Muscle of arm (tissue), 12 donors: ENCODE data around the gene ARTN. TPM values are rescaled to one million over a fixed set of nuclear protein-coding genes. Genes with fewer than 3 reads are reported as not detected.

Experiments
- DNase-seq: peaks from one replicate; pipeline ENCODE4 v3.0.0-alpha.2; 2013
- polyA plus RNA-seq, 12 donors: library from polyadenylated mRNA; unstranded; fragments of 120-200 nt; gene quantifications; one replicate each; pipeline ENCODE4 v1.2.1, GENCODE V29; 2013; ENCODE audit not compliant: insufficient read length in 12 of 12

The ARTN gene
- polyA plus RNA-seq, 12 donors: 0.54 to 5.7 (median 1.2) TPM; not detected in 2

DNA sequence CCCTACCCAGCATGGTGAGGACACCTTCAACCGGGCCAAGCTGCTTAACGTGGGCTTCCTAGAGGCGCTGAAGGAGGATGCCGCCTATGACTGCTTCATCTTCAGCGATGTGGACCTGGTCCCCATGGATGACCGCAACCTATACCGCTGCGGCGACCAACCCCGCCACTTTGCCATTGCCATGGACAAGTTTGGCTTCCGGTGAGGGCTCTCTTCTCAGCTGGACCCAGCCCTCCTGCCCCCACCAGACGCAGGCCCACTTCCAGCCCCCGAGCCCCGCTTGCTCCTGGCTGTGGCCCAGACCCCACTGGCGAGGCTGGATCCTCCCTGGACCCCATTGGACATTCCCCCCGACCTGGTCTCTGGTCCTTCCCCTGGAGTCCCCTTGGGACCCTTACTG lies 51.3 kb downstream of the ARTN start:
- DNase-seq: no peak

DNA sequence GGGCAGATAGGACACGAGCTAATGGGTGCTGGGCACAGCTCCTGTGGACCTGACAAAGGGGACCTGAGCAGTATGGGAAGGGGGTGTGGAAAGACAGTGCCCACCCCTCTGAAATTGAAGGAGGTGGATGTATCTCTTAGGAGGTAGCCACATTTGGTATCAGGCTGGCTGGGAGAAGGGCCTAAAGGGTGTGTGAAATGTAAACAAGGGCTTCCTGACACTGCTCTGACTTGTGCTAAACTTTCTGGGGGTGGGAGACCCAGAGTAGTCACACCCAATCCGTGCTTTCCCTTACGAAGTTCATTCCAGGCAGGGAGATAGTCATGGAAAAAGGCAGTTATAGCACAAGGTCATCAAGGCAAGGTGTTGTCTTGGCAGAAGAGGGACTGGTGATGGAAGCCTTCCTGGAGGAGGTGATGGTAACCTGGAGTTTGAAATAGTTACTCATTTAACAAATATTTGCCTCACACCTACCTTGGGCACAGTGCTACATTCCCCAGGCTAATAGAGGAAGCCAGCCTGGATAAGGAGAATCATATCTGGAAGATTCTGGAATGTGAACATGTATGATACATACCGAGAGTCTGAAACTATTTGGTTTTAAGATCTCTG lies 52.5 kb downstream of the ARTN start:
- DNase-seq: no peak

DNA sequence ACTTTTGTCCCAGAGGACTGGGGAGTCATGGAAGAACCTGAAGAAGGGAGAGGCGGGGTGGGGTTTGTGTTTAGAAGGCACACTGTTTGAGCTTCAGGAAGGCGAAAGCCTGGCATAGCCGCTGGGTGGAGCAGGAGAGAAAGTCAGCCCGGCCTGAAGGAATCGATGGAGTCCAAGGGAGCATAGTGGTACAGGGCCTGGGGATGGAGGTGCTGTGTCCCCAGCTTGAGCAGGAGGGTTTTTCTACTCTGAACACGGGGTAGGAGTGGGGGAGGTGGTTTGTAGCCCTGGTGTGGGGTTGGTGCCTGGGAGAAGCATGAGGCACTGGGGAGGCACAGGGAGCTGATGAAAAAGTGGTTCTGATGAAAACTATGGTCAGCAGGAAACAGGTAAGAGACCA lies 53.1 kb downstream of the ARTN start:
- DNase-seq: no peak

Other genes starting within 250 kb of the ARTN start
- 10 to 100 TPM in 11 of 12 donors, not detected in 1; 27.0 to 49.2 (median 34.1) TPM for gene ST3GAL3, start 226.3 kb upstream of the ARTN start, polyA plus RNA-seq
- 10 to 100 TPM in 11 of 12 donors, not detected in 1; 18.8 to 54.5 (median 25.7) TPM for gene IPO13, start 13.1 kb downstream of the ARTN start, polyA plus RNA-seq
- 10 to 100 TPM in 11 of 12 donors, not detected in 1; 13.4 to 27.2 (median 17.5) TPM for gene DPH2, start 36.2 kb downstream of the ARTN start, polyA plus RNA-seq
- gene ATP6V0B, start 41.2 kb downstream of the ARTN start, polyA plus RNA-seq: 100 to 1,000 TPM in 1 of 12 donors, 10 to 100 TPM in 10, not detected in 1; 33.9 to 111 (median 42.6) TPM
- 10 to 100 TPM in 11 of 12 donors, not detected in 1; 33.0 to 60.0 (median 39.6) TPM for gene B4GALT2, start 45.4 kb downstream of the ARTN start, polyA plus RNA-seq
- 1 to 10 TPM in 5 of 12 donors, under 1 TPM in 5, not detected in 2; 0.67 to 4.2 (median 1.0) TPM for gene CCDC24, start 57.8 kb downstream of the ARTN start, polyA plus RNA-seq
- 10 to 100 TPM in 1 of 12 donors, 1 to 10 TPM in 10, not detected in 1; 2.5 to 11.3 (median 3.5) TPM for gene SLC6A9, start 97.7 kb downstream of the ARTN start, polyA plus RNA-seq
- under 1 TPM in 9 of 12 donors, not detected in 3; 0.05 to 0.43 (median 0.17) TPM for gene KLF17, start 185.0 kb downstream of the ARTN start, polyA plus RNA-seq
- not detected for gene KLF18, start 207.8 kb downstream of the ARTN start, polyA plus RNA-seq